IPS-11a (cell line): ENCODE results near the gene PI4KB.
A peak's percentile ranks its signal among the peaks of the same experiment; 100 is the strongest.
"Not testable (repeated sequence)": the region's sequence is repeated elsewhere in the genome, so short reads cannot be mapped to it uniquely, and the experiment has no call there.

Source experiments
- H3K4me3 ChIP-seq: one replicate; pipeline ENCODE4 v1.5.1; 2013; ENCODE audit warnings: low read depth, low read length, control low read depth

Gene PI4KB

DNA sequence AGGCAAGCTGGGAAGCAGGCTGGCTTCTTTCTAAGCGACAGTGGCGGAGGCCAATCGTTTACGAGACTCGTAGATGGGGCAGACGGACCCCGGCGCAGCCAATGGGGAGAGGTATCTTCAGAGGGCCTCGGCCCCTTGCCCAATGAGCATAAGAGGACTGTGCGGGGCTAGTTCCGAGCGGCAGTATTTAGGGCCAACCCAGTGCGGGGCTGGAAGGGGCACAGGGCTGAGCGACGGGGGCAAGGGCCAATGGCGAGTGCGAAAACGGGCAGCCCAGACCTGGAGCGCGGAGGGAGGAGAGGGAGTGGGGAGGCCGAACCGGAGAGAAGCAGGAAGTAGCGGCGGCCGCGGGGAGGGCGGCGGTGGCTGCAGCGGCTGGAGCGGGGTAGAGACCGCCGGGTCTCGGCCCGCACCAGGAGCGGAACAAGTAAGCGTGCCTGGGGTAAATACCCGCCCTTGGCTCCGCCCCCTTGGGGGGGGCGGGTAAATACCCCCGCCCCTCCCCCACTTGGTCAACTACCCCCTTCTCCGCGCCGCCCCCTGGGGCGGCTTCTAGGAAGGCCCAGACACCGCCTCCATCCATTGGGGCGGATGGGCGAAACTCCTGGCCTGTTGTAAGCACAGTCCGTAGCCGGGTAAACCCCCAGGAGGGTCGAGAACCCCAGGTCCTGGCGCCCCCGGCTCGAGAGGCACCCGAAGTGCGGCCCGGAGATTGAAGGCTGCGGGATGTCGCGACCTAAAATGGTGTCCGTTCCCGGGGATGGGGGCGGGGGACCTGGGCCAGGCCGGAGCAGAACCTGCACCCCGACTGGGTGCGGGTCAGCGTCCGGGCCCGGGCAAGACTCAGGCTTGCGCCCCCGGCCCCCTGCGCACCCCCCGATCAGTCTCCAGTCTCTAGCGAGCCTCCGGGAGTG is 45.0 kb downstream of the PI4KB start, which contains the start of gene ZNF687:
Gene ZNF687, plus strand, starts transcription at position 331 of the 914 bp plus-strand sequence. CDS start 3,993 bp downstream, outside the sequence.
- peak within 1 kb of the TSS; percentile 98 for H3K4me3 ChIP-seq

DNA sequence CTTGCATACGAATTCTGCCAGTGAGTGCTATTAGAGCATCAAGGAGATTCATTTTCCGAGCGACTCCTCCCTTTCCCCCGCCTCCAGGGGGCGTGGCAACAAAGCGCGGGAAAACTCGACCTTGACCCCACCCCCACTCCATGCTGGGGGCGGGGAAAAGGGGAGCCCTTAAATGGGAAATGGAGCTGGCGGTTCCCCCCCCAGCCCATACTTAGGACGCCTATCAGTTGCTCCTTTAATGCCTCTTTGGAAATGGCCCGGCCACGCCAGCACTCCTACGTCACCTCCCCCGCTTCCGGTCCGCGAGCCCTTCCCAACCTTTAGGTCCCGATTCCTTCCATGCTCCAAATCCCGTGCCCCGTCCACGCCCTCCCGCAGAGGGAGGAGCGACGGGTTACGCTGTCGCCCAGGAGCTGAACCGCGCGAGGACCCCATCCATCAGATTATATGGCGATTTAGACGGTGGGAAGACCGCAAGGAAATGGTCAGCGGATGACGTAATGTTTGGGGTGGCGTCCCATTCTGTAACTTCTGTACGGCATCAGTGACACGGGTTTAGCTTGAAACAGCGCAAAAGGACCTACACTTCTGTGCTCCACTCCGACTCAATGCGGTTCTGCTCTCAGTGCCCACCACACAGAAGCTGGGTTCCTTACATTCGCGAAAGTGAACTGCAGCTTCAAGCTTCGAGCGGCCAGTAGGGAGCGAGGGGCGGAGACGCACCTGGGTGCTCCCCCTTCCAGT is 45.8 kb downstream of the PI4KB start:
- H3K4me3 ChIP-seq, result peak overlapping the region; percentile 98

DNA sequence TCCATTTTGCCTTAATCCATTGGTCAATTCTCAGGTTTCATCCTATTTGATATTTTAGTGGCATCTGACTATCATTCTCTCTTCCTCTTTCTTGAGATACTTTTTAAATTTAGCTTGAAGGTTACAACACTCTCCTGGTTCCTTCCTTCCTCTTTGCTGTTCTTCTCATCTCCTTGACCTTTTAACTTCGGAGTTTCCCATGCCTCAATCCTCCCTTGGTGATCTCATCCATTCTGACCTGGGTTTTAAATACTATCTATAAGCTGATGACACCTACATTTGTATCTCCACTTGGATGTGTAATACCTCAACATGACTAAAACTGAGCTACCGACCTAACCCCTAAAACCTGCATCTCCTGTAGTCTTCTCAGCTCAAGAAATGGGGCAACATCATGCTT is 50.0 kb downstream of the PI4KB start:
- H3K4me3 ChIP-seq, result no peak overlapping the region

DNA sequence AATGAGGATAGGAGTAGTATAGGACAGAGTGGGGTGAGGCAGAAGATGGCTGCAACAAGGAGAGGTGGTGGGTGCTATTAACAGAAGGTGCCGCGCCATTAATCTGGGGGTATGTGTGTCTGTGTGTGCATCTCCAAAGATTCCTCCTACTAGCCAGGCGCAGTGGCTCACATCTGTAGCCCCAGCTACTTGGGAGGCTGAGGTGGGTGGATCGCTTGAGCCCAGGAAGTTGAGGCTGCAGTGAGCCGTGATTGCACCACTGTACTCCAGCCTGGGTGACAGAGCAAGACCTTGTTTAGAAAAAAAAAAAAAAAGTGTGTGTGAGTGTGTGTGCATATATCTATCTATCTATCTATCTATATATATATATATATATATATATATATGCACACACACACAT is 51.9 kb downstream of the PI4KB start:
- not testable (repeated sequence) for H3K4me3 ChIP-seq

DNA sequence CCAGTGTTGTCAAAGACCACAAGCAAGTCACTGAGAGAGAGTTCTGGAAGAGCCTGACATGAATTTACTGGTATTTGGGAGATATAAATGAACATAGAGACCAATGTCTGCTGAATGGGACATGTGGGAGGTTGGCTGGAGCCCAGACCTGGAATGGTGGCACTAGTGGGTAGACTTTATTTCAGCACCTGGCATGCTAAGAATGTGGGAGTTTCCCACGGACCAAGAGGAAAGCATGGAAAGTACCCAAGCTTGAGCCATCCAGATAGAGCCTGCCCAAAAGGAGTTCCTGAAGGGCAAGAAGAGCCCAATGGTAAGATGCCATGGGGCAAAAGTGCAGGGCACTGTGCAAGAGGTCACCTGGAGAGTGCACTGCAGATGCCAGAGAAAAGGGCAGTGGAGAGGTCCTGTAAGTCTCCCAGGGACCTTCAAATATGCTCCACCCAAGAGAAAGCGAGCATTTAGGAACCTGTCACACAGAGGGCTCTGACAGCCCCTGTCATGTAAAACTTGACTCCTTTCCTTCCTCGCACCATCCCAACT is 53.2 kb downstream of the PI4KB start:
- H3K4me3 ChIP-seq, result no peak overlapping the region

DNA sequence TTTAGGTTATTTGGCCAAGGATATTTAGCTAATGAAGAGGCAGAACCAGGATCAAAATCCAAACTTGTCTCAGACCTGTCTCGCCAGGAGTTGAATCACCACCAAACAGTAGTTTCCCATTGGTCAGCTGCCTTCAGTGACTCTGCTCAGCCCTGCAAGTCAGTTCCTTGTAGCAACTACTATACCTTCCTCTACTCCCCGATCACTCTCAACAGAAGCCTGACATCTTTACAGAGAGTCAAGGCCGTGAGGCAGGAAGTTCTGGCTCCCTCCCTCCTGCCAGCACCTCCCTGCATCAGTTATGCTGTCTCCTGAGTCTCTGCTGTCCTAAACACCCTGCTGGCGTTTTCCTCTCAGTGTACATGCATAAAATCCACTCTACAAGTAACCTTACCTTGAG is 59.5 kb downstream of the PI4KB start:
- H3K4me3 ChIP-seq, result no peak overlapping the region

DNA sequence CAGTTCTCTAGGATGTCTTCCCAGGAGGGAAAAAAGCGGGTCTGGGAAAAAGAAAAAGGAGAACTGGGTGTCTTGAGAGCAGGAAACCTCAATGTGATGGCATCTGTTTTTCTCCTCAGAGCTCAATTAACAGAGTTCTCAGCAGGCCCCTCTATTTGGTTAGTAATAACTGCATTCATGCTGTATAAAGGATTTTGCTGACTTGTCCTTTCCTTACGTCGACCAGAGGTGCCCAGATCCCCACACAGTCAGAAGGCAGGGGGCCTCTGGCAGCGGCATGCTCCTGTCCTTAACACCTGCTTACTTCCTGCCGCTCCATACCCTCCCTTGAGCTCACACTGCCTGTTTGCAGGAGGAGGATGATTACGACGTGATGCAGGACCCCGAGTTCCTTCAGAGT is 60.4 kb downstream of the PI4KB start:
- H3K4me3 ChIP-seq, result no peak overlapping the region

DNA sequence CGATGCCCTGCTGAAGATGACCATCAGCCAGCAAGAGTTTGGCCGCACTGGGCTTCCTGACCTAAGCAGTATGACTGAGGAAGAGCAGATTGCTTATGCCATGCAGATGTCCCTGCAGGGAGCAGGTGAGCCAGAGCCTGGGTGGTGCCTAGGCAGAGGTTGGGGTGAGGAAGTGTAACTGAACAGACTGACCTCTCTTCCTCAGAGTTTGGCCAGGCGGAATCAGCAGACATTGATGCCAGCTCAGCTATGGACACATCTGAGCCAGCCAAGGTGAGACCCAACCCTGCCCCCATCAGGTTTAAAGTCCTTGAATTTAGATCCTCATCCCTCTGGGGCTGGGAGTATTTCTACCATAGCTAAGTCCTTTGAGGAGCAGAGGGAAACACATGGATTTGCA is 60.9 kb downstream of the PI4KB start:
- no peak overlapping the region for H3K4me3 ChIP-seq

DNA sequence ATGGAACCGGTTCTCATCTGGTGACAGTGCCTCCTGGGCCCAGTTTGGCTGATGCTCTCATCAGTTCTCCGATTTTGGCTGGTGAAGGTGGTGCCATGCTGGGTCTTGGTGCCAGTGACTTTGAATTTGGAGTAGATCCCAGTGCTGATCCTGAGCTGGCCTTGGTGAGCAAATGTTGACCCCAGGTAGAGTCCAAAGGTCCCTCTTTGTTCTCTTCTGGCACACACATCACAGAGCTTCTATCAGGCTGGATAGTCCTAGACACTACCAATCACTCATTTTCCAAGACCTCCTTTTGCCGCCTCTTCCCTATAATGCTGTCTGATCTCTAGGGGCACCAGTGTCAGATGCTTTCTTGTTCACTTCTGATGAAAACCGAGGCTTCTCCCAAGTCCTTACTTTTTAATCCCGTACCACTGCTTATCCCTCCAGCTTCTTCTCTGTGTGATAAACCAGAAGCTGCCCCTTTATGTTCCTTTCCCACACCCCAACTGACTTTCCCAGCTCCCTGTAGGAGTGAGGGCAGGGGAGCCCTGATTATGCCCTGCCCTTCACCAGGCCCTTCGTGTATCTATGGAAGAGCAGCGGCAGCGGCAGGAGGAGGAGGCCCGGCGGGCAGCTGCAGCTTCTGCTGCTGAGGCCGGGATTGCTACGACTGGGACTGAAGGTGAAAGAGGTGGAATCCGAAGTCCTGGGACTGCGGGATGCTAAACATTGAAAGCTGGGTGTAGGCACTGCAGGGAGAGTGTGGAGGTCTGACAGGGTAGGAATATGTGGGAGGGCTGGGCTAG is 61.6 kb downstream of the PI4KB start:
- no peak overlapping the region for H3K4me3 ChIP-seq

DNA sequence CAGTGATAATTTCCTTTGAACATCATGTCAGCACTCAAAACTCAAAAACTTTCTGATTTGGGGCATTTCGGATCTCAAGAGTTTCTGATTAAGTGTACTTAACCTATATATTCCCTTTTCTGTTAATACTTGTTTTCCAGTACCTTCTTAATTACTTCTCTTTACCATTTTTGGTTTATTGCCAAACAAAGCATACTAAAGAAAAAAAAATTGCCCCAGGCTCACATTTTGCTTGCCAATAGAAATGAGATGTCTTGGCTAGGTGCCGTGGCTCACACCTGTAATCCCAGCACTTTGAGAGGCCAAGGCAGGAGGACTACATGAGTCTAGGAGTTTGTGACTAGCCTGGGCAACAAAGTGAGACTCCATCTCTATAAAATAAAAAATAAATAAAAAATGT is 67.9 kb downstream of the PI4KB start:
- no peak overlapping the region for H3K4me3 ChIP-seq

DNA sequence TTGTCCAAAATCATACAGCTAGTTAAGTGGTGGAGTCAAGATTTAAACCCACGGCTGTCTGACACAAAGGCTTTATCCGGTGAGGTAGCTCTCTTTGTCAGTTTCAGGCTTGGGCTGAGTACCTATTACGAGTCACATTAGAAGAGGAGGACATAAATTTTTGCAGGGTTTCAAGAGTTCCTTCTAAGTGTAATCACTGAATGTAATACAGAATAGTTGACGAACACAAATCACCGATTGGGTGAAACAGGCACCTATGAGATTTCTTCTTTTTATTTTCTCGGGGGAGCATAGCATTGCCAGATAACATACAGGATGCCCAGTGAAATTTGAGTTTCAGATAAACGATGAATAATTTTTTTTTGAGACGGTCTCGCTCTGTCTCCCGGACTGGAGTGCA is 71.8 kb downstream of the PI4KB start:
- H3K4me3 ChIP-seq, result peak overlapping the region; percentile 94

DNA sequence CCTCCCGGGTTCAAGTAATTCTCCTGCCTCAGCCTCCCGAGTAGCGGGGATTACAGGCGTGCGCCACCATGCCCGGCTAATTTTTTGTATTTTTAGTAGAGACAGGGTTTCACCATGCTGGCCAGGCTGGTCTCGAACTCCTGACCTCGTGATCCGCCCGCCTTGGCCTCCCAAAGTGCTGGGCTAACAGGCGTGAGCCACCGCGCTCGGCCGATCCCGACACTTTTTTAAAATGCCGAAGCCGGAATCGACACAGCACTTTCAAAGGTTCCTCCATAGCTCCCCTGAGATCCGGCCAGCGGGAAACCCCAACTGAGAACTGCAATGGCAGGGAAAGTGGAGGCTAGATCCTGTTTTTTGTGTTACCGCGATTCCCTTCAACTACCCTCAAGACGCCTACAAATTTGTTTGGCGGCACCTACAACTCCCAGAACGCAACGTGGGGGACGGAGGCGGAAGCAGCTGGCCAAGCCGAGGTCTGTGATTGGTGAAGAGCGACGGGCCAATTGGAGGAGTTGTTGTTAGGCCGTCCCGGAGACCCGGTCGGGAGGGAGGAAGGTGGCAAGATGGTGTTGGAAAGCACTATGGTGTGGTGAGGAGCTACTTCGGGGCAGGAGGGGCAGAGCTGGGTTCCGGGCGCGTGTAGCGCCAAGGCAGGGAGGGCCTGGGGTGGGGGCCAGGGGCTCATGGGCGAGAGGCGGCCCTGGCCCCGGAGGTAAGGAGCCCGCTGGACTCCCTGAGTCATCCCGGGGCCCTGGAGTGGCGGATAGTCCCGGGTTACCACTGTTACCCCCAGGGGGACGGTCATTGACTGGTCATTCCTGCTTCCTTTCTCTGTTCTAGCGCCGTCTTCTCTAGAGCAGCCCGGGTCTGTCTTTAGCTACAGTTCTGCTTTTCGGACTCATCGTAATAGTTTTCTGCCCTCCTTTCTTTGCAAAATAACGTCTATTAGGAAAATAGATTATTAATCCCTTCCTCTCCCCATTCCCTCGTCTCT is 72.7 kb downstream of the PI4KB start, which contains the start of gene PSMD4:
Gene PSMD4, plus strand, starts transcription at position 518 of the 997 bp plus-strand sequence. Its CDS starts 49 bp downstream, at position 567.
- H3K4me3 ChIP-seq, result peak within 1 kb of the TSS; percentile 94

DNA sequence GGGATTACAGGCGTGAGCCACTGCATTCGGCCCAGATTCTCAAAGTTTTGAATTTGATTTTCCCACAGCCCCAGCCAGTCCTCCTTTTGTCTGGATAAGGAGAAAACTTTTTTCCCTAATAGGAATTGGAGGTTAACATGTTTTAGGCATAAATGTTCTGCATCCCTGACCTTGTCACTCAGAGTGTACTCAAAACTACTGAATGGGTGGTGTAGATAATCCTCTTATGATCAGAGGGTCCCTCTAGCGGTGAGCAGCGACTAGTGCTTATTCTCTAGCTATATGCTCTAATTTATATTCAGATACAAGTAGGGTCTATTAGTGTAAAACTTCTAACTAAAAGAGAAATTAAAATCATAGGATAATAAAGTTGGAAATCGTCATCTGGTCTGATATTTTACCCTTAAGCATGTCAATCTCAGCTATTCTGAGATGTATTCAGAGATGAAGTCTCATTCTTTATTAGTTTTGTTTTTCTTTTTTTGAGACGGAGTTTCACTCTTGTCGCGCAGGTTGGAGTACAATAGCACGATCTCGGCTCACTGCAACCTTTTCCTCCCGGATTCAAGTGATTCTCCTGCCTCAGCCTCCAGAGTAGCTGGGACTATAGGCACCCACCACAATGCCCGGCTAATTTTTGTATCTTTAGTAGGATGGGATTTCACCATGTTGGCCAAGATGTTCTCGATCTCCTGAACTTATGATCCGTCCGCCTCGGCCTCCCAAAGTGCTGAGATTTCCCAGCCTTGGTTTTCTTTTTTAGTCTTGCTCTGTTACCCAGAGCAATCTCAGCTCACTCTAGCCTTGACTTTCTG is 75.4 kb downstream of the PI4KB start:
- H3K4me3 ChIP-seq, result no peak overlapping the region

DNA sequence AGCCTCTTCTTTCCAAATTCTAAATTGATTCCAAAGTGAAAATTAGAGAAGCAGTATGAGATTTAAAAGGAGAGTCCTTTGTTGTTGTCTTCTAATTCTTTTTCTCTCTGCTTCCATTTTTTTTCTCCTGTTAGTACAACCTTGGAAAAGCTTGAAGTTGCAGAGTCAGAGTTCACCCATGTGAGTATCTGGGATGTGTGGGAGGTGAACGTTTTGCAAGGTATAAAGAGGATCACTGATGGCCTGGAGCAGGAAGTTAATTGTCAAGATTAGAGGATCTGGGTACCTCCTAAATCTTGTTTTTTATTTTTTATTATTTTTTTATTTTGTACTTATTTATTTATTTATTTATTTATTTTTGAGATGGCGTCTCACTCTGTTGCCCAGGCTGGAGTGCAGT is 80.4 kb downstream of the PI4KB start:
- no peak overlapping the region for H3K4me3 ChIP-seq

DNA sequence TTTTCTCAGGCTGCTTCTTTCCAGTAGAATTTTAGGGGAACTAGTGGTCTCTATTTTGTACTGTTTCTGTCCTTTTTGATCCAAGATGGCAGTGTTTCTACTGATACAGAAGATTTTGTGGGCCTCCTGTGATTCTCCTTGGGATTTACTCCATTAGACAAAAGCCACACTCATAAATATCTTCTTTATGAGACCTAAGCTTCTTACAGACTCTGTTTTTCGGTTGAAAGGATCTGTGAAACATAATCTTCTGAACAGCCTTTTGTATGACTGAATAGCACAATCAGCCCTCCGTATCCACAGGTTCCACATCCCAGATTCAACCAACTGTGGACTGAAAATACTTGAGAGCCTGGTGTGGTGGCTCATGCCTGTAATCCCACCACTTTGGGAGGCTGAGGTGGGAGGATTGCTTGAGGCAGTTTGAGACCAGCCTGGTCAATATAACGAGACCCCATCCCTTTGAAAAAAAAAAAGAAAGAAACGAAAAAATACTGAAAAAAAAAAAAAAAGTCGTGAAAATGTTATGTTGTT is 83.5 kb downstream of the PI4KB start:
- no peak overlapping the region for H3K4me3 ChIP-seq

DNA sequence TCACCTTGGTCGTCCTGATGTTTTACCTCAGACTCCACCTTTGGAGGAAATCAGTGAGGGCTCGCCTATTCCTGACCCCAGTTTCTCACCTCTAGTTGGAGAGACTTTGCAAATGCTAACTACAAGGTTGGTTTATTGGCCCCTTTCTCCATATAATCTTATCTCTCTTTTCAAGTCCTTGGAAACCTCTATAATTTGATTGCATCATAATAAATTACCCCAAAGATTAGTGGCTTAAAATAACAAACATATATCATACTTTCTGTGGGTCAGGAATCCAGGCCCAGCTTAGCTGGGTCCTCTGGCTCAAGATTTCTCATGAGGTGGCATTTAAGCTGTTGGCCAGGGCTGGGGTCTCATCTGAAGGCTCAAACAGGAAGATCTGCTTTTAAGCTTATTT is 84.8 kb downstream of the PI4KB start:
- H3K4me3 ChIP-seq, result no peak overlapping the region
